Parathyroid adenoma (tissue), 2 donors: ENCODE measurements around the gene P3H3.

Experiments used
- H2AFZ ChIP-seq: fragments of 300-600 bp; sonication (generic); one replicate; pipeline ENCODE4 v1.7.0; 2017; ENCODE audit warnings: antibody characterized with exemption, mild to moderate bottlenecking
- H3K27ac ChIP-seq: fragments of 300-600 bp; sonication (generic); one replicate; pipeline ENCODE4 v1.7.0; 2017
- H3K27me3 ChIP-seq: fragments of 300-600 bp; sonication (generic); one replicate; pipeline ENCODE4 v1.7.0; 2017; ENCODE audit warnings: low read length; ENCODE audit not compliant: control insufficient read depth, insufficient read depth
- H3K36me3 ChIP-seq: fragments of 300-600 bp; sonication (generic); one replicate; pipeline ENCODE4 v1.7.0; 2017; ENCODE audit warnings: low read length; ENCODE audit not compliant: control insufficient read depth, insufficient read depth
- H3K4me1 ChIP-seq: fragments of 300-600 bp; sonication (generic); one replicate; pipeline ENCODE4 v1.7.0; 2017; ENCODE audit warnings: control low read depth
- H3K4me2 ChIP-seq: fragments of 300-600 bp; sonication (generic); one replicate; pipeline ENCODE4 v1.7.0; 2017; ENCODE audit warnings: low read length
- H3K4me3 ChIP-seq: fragments of 300-600 bp; sonication (generic); one replicate; pipeline ENCODE4 v1.7.0; 2017; ENCODE audit warnings: low read depth, low read length
- H3K79me2 ChIP-seq: fragments of 300-600 bp; sonication (generic); one replicate; pipeline ENCODE4 v1.7.0; 2017; ENCODE audit warnings: control low read depth
- H3K9ac ChIP-seq: fragments of 300-600 bp; sonication (generic); one replicate; pipeline ENCODE4 v1.7.0; 2017; ENCODE audit warnings: mild to moderate bottlenecking
- H3K9me3 ChIP-seq: fragments of 300-600 bp; sonication (generic); one replicate; pipeline ENCODE4 v1.7.0; 2017; ENCODE audit warnings: low read length; ENCODE audit not compliant: control insufficient read depth
- CTCF ChIP-seq: fragments of 300-600 bp; sonication (generic); IDR thresholded peaks from one replicate; pipeline ENCODE4 v1.7.0; 2017; ENCODE audit warnings: antibody characterized with exemption, mild to moderate bottlenecking
- donor health status: primary hyperparathyroidism.

The P3H3 gene

GRCh38 chr12:6851153-6851920, 23.1 kb downstream of the P3H3 start, which contains the start of gene CDCA3:
Gene CDCA3 (minus strand): TSS chr12:6851286. CDS start chr12:6850952, 334 bp downstream.
- Histone ChIP-seq H3K9me3 (no peaks in the 10 kb centered on the region), H3K27me3 (no peaks in the 10 kb centered on the region), H3K4me3 (peak within 1 kb of the TSS; percentile 96), H2AFZ (peak within 1 kb of the TSS; percentile 99), H3K36me3 (no peaks in the 10 kb centered on the region), H3K9ac (peak within 1 kb of the TSS; percentile 13), H3K4me2 (peak within 1 kb of the TSS; percentile 99), H3K4me1 (peaks cover 17% of the 10 kb centered on the region), H3K79me2 (peaks cover 23% of the 10 kb centered on the region), H3K27ac (peak within 1 kb of the TSS; percentile 98)
- no peak for TF ChIP-seq CTCF

- Histone ChIP-seq H3K36me3 (no peaks in the 10 kb centered on the region), H3K9me3 (no peaks in the 10 kb centered on the region), H3K27me3 (no peaks in the 10 kb centered on the region), H3K79me2 (peaks cover 23% of the 10 kb centered on the region), H3K4me2 (peak within 1 kb of the TSS; percentile 99), H3K4me1 (peaks cover 17% of the 10 kb centered on the region), H3K4me3 (peak within 1 kb of the TSS; percentile 96), H3K9ac (peak within 1 kb of the TSS; percentile 13), H3K27ac (peak within 1 kb of the TSS; percentile 98), H2AFZ (peak within 1 kb of the TSS; percentile 99)
- TF ChIP-seq CTCF: peak; percentile 16
These were observed 23.9 kb downstream of the P3H3 start, which contains the start of gene USP5 for GRCh38 chr12:6851921-6852650. Gene USP5 (plus strand): TSS chr12:6852150. CDS start chr12:6852180, 30 bp downstream.

GRCh38 chr12:6852651-6853354, 24.6 kb downstream of the P3H3 start:
- H3K27me3 ChIP-seq: no peaks in the 10 kb centered on the region
- peaks cover 17% of the 10 kb centered on the region for H3K4me1 ChIP-seq
- H3K9ac ChIP-seq: no peak overlapping the region
- peaks cover 24% of the 10 kb centered on the region for H3K79me2 ChIP-seq
- H2AFZ ChIP-seq: peak overlapping the region; percentile 99
- no peaks in the 10 kb centered on the region for H3K9me3 ChIP-seq
- H3K27ac ChIP-seq: peak overlapping the region; percentile 98
- no peak for TF ChIP-seq CTCF
- peak overlapping the region; percentile 96 for H3K4me3 ChIP-seq
- H3K4me2 ChIP-seq: peak overlapping the region; percentile 60
- H3K36me3 ChIP-seq: no peaks in the 10 kb centered on the region

GRCh38 chr12:6853626-6854025, 25.4 kb downstream of the P3H3 start:
- Histone ChIP-seq H3K4me3 (no peak overlapping the region), H3K9ac (no peak overlapping the region), H2AFZ (no peak overlapping the region), H3K79me2 (peaks cover 28% of the 10 kb centered on the region), H3K9me3 (no peaks in the 10 kb centered on the region), H3K4me1 (peaks cover 17% of the 10 kb centered on the region), H3K27ac (peak overlapping the region; percentile 98), H3K27me3 (no peaks in the 10 kb centered on the region), H3K4me2 (no peak overlapping the region), H3K36me3 (no peaks in the 10 kb centered on the region)
- TF ChIP-seq CTCF: no peak
